H1 (cell line): ENCODE results near the gene ASPHD2. TPM values are rescaled to one million over a fixed set of nuclear protein-coding genes. Genes with fewer than 3 reads are reported as not detected.

Source experiments
- CHD7 ChIP-seq: fragments of 300-600 bp; sonication (generic); IDR thresholded peaks from 2 replicates; pipeline ENCODE4 v1.7.1; 2012; ENCODE audit warnings: low read length, moderate library complexity, mild to moderate bottlenecking, inconsistent platforms; ENCODE audit not compliant: insufficient replicate concordance
- CTBP2 ChIP-seq: IDR thresholded peaks from 2 replicates; pipeline ENCODE4 v1.7.0; 2011; ENCODE audit warnings: borderline replicate concordance, mild to moderate bottlenecking, moderate library complexity, mixed read lengths, low read length; ENCODE audit not compliant: insufficient read depth, insufficient read length
- E2F6 ChIP-seq: IDR thresholded peaks from 2 replicates; pipeline ENCODE4 v1.6.1; 2012; ENCODE audit warnings: inconsistent platforms
- GTF2F1 ChIP-seq: IDR thresholded peaks from 2 replicates; pipeline ENCODE4 v1.6.1; 2012; ENCODE audit warnings: low read depth, low read length, improper control_type of control experiment, borderline replicate concordance
- JUND ChIP-seq: IDR thresholded peaks from 2 replicates; pipeline ENCODE4 v1.6.1; 2011; ENCODE audit warnings: mild to moderate bottlenecking, improper control_type of control experiment, low read length
- KDM4A ChIP-seq: IDR thresholded peaks from one replicate; pipeline ENCODE4 v1.7.1; 2012; ENCODE audit warnings: low read depth, mild to moderate bottlenecking, moderate library complexity, low read length, inconsistent platforms; ENCODE audit not compliant: severe bottlenecking
- KDM5A ChIP-seq: fragments of 200-600 bp; IDR thresholded peaks from 2 replicates; pipeline ENCODE4 v1.7.1; 2012; ENCODE audit warnings: mild to moderate bottlenecking, low read length, inconsistent platforms, mixed read lengths
- POLR2AphosphoS5 ChIP-seq: IDR thresholded peaks from 2 replicates; pipeline ENCODE4 v1.6.1; 2011; ENCODE audit warnings: low read depth, low read length
- SP1 ChIP-seq: IDR thresholded peaks from 2 replicates; pipeline ENCODE4 v1.6.1; 2011; ENCODE audit warnings: low read depth, low read length
- polyA plus RNA-seq, 7 experiments: library from polyadenylated mRNA; depleted of rRNA in 3 of 7; stranded (reverse) in 5 of 7; unstranded in 2 of 7; fragments of >200 nt in 5 of 7; fragments of 200-250 nt in 2 of 7; gene quantifications; 1 replicate in 5 of 7; 2 replicates in 1 of 7; 4 replicates in 1 of 7; pipeline versions ENCODE4 v1.2.1 to v1.2.3, GENCODE V29; 2011 to 2013; ENCODE audit warnings: missing spikeins in 2 of 7, mixed read lengths in 2 of 7
- total RNA-seq: library from RNA; stranded (reverse); fragmentation: NEBNext Ultra II Directional; extraction: Animal tissue kit (Norgen Biotek cat#: 25700); gene quantifications from 2 replicates; pipeline ENCODE4 v1.2.1, GENCODE V29; 2021

The ASPHD2 gene
- total and polyA plus RNA-seq, 2 of the 8 experiments (the other 6 are each of a cell fraction or from before 2014, with no cell fraction given), result 7.2 to 11.0 TPM

GRCh38 chr22:26462051-26462450, 33.0 kb downstream of the ASPHD2 start (continued):
- no peak for TF ChIP-seq CHD7
- TF ChIP-seq KDM4A, result no peak
- no peak for TF ChIP-seq KDM5A
- no peak for TF ChIP-seq E2F6
- TF ChIP-seq CTBP2, result no peak
- no peak for TF ChIP-seq GTF2F1
- TF ChIP-seq SP1, result no peak
- no peak for TF ChIP-seq JUND
- TF ChIP-seq POLR2AphosphoS5, result no peak
